Stimulated activated CD8-positive, alpha-beta memory T cell treated with anti-CD3 and anti-CD28 coated beads, Interleukin-12 subunit alpha, Interleukin-12 subunit beta, amount 100 ng/mL, for 1 hour (primary cell): ENCODE results near the gene IQCK.
"Not testable (repeated sequence)": the region's sequence is repeated elsewhere in the genome, so short reads cannot be mapped to it uniquely, and the experiment has no call there.

Experiments
- DNase-seq: peaks from one replicate; pipeline ENCODE4 v3.0.0-alpha.2; 2020; ENCODE audit warnings: low read depth

IQCK gene

GRCh38 chr16:19760356-19761060 lies 42.4 kb downstream of the IQCK start:
- DNase-seq = no peak

- DNase-seq = no peak
These were observed 47.9 kb downstream of the IQCK start for GRCh38 chr16:19765860-19766553.

- DNase-seq = no peak
These were observed 48.4 kb downstream of the IQCK start for GRCh38 chr16:19766554-19766884.

DNA sequence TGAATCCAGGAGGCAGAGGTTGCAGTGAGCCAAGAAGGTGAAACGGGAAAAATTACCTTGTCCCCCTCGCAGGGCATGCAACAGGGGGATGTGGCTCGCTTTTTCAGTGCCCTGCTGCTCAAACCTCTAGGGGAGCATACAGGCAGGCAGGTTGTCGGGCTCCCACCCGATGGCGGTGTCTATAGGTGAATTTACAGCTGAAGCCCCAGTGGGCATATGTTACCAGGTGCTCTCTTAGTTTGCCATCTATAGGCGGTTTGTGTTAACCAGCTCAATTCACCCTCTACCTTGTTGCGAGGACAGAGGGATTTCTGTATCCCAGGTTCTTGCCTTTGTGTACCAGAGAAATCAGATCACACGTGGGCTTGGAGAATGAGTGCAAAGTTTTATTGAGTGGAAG lies 48.9 kb downstream of the IQCK start:
- no peak for DNase-seq

GRCh38 chr16:19767497-19767896 lies 49.4 kb downstream of the IQCK start:
- DNase-seq = no peak

- DNase-seq = no peak
These were observed 51.2 kb downstream of the IQCK start for GRCh38 chr16:19769239-19769638.

- no peak for DNase-seq
These were observed 53.0 kb downstream of the IQCK start for GRCh38 chr16:19771040-19771439.

GRCh38 chr16:19771796-19772195 lies 53.7 kb downstream of the IQCK start:
- DNase-seq = no peak

DNA sequence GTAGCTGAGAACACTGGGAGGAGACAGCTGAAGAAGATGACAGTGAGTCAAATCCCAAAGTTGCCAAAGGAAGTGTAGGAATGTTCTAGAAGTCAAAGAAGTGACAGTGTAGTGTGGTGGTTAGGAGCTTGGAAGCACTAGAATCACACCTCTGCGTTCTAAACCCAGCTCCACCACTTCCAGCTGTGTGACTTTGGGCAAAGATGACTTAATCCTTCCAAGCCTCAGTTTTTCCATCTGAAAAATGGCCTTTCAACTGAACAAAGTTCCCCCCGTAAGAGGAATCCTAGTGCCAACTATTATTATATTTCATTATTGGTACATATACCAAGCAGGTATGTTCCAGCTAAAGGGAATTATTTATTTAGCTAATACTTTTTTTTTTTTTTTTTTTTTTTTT lies 56.0 kb downstream of the IQCK start:
- DNase-seq = no peak

GRCh38 chr16:19776147-19776546 lies 58.1 kb downstream of the IQCK start:
- no peak for DNase-seq

DNA sequence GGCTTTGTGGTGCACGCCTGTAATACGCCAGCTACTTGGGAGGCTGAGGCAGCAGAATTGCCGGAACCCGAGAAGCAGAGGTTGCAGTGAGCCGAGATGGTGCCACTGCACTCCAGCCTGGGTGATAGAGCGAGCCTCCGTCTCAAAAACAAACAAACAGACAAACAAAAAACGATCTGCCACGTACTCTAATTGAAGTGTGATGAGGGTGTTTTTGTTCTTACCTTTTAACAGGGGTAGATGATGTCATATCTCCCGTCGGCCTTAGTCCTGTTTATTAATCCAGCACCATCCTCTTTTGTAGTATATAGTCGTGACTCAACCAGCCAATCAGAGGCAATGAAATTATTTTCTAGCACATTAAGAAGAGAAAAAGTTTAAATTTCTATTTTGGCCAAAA lies 58.5 kb downstream of the IQCK start:
- DNase-seq = no peak

DNA sequence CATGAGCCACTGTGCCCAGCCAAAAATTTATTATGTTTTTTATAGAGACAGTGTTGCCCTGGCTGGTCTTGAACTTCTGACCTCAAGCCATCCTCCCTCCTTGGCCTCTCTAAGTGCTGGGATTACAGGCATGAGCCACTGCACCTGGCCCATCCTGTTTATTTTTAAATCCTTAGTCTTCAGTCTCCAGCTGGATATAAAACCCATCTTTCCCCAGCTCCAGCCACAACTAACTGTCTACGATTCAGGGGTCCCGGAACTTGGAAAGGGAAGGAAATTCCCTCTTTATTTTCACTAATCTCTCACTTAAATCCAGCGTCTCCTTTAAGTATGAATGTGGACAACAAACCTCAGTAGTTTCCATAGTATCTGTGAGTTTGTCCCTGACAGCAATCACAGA lies 62.2 kb downstream of the IQCK start:
- no peak for DNase-seq

DNA sequence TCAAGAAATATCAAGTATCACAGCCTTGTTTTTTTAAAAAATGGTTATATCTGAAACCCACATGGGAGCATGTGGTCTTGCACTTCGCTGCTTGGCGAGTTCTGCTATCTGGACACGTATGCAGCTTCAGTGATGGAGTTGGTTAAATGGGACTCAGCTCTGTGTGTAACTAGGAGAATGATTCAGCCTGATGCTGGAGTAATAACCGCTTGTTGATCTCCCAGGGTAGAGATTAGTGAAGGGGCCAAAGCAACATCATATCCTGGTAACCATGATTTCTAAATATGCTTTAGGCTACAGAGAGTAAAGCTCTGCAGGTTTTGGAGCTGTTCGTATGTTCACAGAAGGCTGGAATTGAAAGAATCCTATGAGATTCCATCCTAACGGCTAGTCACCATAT lies 63.2 kb downstream of the IQCK start:
- DNase-seq = no peak

DNA sequence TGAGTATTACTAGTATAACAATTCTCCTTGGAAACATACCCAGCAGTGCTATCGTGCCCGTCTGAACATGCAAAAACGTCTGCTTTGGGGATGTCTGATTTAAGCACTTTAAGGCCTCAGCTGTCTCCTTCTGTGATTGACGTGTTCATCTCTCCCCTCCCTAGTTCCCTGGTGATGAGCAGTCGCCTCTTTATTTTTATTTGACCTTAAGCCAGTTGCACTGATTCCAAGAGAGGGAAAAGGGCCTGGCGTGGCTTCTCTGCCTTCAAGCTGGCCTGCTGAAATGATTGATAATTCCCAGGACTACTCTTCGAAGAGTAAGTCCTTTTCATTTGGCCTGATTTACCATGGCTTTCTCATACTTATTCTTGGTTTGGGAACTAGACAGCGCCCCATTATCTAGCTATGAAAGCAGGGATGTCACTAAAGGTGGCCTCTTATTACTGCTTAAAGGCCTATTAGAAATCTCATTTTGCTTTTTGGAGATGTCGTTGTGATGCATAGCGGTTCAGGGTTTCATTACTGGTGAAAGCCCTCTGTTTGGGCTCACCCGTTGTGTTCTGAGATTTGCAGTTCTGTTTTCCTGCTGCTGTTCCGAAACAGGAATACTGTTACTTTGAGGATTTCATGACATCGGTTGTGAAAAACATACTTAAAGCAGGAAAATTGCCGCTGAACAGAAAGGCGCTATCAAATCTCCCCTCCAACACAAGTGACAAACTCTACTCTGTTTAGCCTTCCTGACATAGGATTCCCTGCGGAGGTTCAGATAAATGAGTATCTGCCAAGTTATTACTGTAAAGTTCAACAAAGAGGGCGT lies 65.5 kb downstream of the IQCK start:
- DNase-seq = no peak

- DNase-seq = no peak
These were observed 66.2 kb downstream of the IQCK start for GRCh38 chr16:19784183-19784736.

DNA sequence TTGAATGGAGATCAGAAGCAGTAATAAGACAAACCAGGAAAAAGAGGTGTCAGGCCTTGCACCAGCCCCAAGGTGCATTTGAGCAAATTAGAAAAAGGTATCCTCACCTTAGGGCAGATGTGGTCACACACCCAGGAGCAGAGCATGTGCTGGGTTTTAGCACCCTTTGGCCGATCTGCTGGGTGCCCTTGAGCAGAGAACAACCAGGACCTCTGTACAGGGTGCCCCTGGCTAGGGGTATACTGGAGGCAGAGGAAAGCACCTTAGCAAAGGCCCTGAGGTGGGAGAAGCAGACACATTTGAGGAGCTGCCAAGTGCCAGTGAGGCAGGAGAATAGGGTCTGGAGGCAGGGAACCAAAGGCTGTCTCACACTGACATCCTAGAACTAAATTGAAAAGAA lies 67.0 kb downstream of the IQCK start:
- DNase-seq = no peak

GRCh38 chr16:19785512-19786130 lies 67.5 kb downstream of the IQCK start:
- DNase-seq = no peak

- not testable (repeated sequence) for DNase-seq
These were observed 83.3 kb downstream of the IQCK start for GRCh38 chr16:19801369-19801768.

DNA sequence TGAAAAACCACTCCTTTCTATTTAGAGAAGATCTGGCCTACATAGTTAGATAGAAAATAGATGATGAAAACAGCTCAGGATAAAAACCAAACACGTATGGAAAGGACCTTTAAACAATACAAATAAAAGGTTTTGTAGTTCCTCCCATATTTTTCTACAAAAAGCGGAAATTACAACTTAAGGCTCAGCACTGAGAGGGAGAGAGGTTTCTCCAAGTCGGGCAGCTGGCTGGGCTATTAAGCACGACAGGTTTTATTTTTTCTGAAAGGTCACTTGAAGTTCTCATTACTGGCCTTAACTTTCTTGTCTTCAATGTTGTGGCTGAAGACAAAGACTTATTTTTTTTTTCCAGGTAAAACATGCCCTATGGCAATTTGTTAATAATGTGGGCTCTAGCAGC lies 83.8 kb downstream of the IQCK start:
- not testable (repeated sequence) for DNase-seq

- DNase-seq = no peak
These were observed 84.5 kb downstream of the IQCK start for GRCh38 chr16:19802612-19803011.

DNA sequence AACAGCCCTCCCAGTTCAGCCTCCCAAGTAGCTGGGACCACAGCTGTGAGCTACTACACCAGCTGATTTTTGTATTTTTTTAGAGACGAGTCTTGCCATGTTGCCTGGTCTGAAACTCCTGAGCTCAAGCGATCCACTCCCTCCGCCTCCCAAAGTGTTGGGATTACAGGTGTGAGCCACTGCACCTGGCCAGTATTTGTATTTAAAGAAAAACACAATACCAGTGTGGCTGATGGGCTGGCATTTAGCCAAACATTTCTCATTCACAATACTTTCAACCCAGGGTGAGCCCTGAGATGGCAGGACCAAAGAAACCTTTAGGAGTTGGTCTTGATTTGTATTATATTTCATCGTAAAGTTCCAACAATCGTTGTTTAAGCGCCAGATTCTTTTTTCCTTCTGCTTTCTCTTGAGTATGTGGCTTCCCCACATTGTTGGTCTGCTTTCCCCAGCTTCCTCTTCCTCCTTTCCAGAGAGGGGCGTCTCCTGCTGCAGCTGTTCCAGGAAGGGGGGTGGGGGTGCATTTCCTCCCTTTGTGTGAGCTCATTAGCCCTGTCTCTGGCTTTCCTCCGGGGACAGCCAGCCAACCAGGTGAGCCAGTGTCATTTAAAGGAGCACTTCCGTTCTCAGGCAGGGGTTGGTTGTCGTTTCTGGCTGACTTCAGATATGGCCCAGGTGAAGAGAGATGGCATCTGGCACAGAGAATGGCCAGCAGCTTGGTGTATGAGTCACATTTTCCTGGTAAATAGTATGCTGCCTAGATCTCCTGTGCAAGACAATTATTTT lies 86.7 kb downstream of the IQCK start:
- DNase-seq = no peak
